ENCODE data around the gene NPBWR2.
A peak's percentile ranks its signal among the peaks of the same experiment; 100 is the strongest.
"Not testable (repeated sequence)": the region's sequence is repeated elsewhere in the genome, so short reads cannot be mapped to it uniquely, and the experiment has no call there.

The NPBWR2 gene

DNA sequence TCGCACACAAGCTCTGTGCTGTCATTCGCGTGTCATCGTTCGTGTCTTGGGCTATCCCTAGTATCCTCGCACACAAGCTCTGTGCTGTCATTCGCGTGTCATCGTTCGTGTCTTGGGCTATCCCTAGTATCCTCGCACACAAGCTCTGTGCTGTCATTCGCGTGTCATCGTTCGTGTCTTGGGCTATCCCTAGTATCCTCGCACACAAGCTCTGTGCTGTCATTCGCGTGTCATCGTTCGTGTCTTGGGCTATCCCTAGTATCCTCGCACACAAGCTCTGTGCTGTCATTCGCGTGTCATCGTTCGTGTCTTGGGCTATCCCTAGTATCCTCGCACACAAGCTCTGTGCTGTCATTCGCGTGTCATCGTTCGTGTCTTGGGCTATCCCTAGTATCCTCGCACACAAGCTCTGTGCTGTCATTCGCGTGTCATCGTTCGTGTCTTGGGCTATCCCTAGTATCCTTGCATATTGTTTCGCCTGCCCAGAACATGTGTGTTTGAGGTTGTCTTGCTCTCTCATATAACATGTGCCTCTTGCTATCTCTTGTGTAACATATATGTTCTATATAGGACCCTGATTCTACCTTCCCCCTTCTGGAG lies 20.0 kb downstream of the NPBWR2 start:
- not testable (repeated sequence) for DNase-seq (ENCODE audit: low spot score); FAIRE-seq

DNA sequence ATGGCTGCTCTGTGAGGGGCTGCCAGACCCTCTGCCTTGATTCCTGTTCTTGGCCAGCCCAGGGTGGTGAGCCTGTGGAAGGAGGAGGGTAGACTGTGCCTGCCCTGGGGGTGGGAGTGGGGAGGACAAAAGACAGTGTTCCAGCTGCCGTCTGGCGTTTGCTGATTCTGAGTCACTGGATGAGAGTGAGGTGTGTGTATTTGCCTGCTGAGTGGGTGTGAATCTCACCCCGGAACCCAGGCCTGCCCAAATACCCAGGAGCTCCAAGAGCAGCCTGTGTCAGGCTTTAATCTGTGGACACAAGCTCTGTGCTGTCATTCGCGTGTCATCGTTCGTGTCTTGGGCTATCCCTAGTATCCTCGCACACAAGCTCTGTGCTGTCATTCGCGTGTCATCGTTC lies 20.6 kb downstream of the NPBWR2 start:
- no peak for FAIRE-seq
- no peak for DNase-seq (ENCODE audit: low spot score)

DNA sequence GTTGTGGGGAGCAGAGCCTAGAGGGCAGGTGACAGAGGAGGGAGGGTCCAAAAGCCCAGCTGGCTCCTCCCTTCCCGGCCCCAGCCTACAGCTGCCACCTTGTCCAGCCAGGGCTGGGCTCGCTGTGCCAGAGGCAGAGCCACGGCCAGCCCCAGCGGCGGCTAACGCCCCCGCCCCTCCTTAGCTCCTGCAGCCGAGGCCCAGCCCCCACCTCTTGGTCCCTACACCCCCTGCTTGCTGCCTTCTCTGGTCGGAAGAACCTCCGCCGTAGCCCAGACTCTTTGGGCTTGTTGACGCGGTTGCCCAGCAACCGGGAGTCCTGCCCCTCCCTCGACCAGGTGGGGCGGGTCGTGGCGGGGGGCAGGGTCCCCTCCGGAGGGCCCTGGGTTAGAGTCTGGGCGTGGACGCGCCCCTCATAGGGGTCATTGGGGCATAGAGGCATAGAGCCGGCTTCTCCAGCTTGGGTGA lies 22.6 kb downstream of the NPBWR2 start:
- DNase-seq (ENCODE audit: low spot score) (no peak), FAIRE-seq (no peak)

DNA sequence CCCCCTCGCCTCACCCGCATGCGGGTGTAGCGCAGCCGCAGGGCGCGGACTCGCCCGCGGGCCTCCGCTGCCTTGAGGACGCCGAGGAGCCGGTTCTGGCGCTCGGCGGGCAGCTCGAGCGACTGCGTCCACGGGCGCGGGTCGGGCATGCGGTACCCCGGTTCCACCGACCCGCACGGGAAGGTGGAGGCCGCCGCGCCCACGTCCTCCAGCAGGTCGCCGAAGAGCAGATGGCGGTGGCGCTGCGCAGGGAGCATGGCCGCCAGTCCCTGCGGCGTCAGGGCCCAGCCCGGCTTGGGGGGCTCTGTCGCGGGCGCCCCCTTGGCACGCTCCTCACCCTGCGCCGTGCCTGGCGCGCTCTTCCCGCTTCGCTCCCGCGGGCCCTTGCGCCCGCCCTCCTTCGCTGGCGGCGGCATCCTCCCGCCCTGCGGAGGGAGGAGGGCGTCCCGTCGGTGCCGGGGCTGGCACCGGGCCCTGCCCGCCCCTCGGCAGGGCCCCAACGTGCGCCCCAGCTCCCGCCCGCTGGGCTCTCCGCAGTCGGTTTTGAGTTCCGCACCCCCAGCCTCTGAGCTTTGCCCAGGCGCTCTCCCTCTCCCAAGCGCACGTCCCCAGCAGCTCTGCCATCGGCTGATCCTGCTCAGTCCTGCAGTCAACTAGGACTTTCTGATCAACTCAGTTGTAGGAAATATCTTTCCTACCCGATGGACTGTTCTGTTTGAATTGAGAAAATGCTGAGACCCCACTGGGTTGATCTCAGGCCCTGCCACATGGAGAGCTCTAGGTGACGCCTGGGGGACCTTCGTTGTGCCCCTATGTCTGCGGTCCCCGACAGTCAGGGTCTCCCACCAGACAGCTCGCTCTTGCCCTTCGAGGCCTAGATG lies 23.3 kb downstream of the NPBWR2 start, which contains the start of gene LKAAEAR1:
LKAAEAR1 (minus strand) TSS at position 595 of the 881 bp plus-strand sequence; CDS start at position 416, 179 bp downstream.
- FAIRE-seq (no peak), DNase-seq (ENCODE audit: low spot score) (no peak)

DNA sequence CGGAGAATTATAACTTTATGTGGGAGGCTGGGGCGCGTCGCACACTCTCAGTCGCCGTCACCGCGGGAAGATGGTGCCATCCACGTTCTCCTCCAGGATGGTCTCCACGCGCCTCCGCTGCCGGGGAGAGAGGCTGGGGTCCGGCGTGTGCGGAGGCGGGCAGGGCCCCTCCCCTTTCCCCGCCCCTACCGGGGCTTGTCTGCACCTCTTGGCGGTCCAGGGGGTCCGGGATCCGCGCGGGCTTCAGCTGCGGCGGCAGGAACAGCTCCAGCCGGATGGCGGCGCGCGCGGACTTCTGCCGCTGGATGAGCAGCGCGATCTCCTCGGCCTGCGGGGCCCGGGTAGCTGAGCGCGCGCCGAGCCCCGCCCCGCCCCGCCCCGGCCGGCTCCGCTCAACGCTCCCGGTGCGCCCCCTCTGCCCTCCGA lies 24.0 kb downstream of the NPBWR2 start:
- DNase-seq (ENCODE audit: low spot score): no peak
- FAIRE-seq: no peak

DNA sequence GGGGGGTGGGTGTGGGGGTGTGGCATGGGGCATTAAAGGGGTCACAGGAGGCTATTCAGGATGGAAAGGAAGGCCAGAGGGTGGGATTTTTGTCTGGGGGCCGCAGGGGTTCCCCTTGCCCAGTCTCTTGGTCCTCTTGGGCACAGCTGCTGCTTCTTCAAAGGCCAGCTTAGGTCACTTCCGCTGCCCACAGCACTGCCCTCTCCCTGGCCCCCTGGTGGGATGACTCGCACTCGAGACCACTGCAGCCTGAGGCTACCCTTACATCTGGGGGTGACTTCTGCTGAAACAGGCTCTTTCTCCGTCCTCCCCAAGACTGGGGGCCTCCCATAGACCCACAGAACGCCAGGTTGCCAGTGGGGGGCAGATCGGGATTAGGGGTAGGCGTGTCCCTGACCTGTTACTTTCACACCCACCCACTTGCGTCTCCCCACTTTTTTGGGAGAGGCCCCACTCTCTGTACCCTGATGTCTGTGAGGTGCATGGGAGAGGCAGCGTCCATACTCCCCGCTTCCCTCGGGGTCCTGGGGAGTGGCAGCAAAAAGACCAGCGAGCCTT lies 24.5 kb downstream of the NPBWR2 start:
- no peak for FAIRE-seq
- no peak for DNase-seq (ENCODE audit: low spot score)

DNA sequence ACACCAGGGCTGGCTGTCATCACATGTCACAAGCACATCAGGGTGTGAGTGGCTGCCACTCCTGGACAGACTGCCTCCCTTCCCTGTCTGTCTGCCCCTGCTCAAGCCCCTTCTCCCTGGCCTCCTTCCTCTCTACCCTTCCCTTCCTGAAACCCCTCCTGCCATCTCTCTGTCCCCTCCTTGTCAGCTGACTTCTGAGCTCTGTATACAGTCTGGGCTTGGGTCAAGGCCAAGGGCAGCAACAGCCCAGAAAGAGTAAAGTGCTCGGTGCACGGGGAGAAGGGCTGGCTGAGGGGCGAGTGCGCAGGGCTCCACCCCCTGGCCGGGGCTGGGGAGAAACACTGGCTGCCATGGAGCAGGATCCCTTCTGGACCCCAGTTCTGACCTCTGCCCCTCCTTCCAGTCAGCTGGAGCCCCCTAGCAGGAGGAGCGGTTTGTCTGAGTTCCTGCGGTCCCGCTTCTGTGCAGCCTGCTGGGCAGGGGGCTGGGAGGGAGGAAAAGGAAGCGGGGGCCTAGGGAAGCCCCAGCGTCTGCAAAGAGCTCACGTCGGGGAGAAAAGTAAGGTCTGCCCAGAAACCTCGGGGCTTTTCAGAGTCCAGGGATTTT lies 25.1 kb downstream of the NPBWR2 start:
- FAIRE-seq: no peak
- no peak for DNase-seq (ENCODE audit: low spot score)

DNA sequence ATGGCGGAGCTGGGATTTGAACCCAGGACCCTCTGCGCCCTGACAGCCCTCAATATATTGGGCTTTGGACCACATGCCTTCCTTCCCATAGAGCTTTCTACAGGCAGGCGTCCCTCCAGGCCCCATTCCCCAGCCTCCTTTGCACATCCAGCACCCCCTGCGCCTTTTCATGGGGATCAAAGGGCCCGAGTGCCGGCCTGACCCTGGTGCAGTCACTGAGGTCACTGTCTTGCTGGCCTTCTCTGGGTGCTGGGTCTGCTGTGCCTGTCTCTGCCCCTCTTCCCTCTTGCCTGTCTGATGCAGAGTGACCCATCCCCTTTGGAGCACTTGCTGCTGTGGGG lies 25.8 kb downstream of the NPBWR2 start:
- FAIRE-seq (no peak), DNase-seq (ENCODE audit: low spot score) (no peak)

DNA sequence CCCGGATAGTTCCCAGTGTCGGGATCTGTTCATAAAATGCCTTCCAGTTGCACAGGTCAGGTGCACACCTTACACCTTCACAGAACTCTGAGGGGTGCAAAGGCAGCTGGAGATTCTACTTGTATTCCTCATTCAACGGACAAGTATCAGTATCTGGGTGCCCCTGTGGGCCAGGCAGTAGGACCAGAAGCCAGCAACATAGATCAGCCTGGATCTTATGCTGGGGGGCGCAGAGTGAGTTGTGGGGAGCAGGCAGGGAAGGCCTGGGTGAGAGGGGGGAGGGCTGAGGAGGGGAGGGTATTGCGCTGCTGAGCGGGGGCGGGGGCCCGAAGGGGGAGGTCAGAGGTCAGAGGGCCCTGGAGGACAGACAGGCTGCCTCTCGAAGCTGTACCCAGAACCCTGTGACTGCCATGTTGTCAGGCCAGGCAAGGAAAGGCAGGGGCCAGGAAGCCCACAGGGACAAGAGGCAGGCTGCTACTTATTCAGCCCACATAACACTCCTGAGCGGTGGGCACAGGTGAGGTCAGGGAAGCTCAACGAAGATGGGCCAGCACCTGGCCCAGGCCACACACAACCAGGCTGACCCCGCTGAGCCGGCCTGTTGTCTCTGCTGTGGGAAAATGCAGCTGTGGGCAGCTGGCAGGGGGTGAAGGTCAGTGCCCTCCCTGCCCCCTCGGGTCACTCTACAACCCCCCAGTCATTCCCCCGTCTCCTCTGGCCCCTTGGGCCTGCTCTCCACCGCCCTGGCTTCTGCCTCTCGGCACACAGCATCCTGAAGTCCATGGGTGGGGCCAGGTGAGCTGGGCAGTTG lies 26.3 kb downstream of the NPBWR2 start:
- FAIRE-seq: no peak
- DNase-seq (ENCODE audit: low spot score): no peak

DNA sequence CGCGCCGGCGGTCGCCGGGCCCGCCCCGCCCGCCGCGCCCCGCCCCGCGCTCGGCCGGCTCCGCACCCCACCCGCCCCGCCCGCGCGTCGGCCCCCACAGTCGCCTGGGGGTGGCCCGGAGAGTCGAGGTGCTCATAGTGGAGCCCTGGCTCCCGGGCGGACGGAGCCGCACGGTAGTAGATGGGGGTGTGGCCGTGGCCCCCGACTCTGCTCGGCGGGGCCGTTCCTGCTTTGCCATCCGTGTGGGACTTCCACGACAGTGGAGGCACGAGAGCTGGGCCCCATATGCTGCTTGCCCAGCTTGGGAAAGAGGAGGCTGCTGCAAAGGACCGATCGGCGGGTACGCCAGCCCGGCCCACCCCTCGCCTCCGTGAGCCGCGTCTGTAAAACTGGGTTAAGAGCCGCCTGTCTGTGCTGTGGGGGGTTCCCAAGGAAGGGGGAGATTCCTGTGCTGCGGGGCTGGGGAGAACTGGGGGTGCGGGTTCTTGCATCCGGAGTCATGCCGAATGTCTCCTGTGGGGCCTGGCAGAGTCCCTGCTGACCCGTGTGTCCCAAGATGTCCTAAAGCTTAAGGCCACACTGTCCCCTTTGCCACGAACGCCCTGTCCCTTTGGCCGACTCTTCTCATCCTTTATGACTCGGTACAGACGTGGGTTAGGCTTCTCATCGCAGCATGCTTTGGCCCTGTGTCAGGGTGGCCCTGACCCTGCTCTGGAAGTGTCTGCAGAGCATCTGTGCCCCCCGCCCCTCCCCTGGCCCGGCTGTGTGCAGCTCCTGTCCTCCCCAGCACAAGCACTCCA lies 27.2 kb downstream of the NPBWR2 start, which contains the start of gene OPRL1:
OPRL1 (plus strand) TSS at position 70 of the 800 bp plus-strand sequence. CDS start 12,639 bp downstream, outside the sequence.
- no peak for FAIRE-seq
- DNase-seq (ENCODE audit: low spot score): no peak

DNA sequence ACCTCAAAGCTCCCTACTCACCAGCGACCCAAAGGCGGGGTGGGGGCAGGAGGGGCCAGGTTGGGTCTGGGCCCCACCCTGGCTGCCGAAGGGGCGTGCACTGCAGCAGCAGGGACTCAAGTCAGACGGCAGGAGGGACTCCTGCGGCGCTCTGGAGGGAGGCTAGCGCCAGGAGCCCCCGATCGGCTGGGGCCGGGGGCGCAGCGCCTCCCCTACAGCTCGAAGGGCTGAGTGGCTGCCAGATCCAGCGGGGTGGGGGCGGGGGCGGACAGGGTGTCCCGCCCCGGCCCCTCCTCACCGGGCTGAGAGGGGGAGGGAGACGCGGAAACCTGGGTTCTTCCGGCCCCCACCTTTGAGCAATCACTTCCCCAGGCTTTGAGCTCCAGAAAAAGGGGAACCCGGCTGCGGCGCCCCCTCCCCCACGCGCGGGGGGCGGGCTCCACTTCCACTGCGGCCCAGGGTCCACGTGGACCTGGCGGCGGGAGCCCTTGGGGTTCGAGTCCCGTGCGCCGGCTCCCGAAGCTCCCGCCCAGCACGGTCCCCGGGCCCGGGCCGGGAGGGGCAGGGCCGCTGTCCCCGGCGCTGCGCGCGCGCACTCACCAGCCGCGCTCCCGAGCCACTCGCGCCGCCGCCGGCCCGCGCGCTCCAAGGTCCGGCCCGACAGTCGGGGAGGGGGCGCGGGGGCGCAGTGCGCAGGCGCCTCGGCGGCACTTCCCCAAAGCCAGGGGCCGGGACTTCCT lies 27.9 kb downstream of the NPBWR2 start, which contains the start of gene RGS19:
RGS19 (minus strand) TSS at position 246 of the 740 bp plus-strand sequence. CDS start 2,632 bp downstream, outside the sequence.
- FAIRE-seq (no peak), DNase-seq (ENCODE audit: low spot score) (peak; percentile 42)

DNA sequence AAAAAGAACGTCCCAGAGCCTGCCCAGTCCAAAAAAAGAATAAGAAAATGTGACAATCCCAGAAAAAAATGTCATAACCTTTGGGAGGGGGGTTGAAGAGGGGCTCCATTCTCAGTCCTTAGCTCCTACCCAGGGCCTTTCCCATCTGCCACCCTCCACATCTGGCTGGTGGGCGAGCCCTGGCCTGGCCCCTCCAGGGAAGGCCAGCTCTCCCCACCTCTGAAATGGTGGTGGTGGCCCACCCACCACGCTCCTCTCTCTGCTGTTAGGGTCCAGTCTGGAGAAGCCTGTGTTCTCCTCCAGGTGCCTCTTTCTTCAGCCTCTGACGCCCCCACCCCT lies 28.5 kb downstream of the NPBWR2 start:
- DNase-seq (ENCODE audit: low spot score): no peak
- FAIRE-seq: no peak

DNA sequence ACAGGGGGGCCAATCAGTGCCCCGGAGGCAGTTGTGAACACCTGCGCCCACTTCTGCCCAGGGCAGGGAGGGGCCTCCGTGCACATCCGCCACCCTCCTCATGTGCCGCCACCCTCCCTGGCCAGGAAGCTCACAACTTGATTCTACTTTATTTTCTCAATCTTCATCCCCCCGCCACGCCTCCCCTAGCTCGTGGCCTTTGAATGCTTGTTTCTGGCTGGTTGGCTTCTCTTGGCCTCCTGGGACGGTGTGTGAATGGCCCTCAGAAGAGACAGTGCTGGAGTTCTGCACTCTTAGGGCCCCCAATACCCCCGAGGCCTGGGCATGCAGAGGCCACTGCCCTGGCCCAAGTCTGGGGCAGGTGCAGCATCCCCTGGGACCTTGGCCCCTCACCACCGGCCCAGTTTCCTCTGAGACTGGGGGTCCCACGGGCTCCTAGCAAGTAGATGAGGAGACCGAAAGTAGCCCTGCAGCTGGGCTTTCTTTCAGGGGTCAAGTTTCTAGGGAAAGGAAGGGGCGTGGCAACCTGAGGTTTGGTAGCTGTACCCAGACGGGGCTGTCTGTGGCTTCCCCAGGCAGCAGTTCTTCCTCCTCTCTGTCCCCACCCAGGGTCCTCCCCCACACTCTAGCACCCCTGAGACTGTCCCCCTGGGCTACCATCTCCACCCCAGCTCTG lies 29.4 kb downstream of the NPBWR2 start:
- FAIRE-seq (no peak), DNase-seq (ENCODE audit: low spot score) (no peak)

DNA sequence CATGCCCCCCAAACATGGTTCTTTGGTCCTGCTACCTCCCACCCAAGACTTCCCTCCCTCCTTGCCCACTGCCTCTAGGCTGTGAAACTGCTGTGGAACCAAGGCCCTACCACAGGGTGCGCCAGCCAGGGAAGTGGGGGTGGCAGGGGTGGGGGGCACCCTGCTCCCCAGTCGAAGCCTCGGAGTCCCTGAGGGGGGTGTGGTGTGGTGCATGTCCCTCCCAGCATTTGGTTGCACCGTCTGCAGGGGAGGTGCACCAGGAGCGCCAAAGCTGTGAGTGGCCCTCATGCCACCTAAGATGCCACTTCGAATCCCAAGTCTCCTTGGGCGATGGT lies 29.9 kb downstream of the NPBWR2 start:
- DNase-seq (ENCODE audit: low spot score) (no peak), FAIRE-seq (no peak)

DNA sequence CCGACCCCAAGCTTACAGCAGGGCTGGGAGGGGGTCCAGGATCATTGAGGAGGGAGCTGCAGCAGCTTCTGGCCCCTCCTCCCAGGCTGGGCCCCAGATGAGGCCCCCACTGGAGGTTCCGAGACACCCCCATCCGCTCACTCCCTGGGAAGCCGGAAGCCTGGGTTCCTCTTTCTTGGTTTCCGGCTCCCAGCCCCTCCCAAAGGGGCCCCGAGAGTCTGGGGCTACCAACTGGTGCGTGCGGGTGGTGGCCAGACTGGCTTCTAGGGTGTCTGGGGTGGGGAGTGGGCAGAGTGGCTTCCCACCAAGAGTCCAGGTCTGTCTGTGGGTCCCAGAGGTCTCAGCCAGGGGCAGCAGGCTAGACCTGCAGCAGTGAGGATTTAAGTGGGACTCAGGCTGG lies 30.3 kb downstream of the NPBWR2 start:
- FAIRE-seq: no peak
- DNase-seq (ENCODE audit: low spot score): no peak

DNA sequence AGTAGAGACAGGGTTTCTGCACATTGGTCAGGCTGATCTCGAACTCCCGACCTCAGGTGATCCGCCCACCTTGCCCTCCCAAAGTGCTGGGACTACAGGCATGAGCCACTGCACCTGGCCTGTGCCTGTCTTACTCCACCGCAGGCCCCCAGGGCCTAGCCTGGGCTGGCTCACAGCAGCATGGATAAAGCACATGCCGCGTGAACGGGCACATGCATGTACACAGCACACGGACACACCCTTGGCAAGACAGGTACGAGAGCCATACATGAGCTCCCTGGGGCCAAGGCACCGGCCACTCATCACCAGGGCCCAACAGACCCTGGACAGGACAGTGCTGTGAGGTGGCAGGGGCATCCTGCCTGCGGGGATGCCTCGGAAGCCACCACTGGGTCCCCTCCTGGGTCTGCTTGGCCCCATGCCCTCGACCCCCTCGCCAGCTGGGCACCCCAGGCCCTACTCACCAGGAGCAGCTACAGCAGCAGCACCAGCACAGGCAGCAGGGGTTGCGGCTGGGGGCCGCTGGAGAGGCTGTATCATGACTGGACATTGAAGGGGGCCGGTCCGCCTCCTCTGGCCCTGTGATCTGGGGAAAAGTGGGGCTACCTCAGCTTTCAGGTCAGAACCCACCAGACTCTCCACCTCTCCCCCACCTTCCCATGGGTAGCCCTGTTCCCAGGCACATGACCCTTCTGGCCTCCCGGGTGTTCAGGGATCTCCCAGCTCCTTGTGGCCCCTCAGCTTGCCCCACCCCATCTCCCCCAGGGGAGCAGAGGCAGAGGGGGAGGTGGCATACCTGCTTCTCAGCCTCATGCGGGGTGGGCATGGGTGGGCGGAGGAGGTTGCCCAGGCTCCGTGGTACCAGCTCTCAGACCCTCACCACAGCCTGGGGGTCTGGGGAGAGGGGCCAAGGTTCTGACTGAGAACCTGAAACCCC lies 31.0 kb downstream of the NPBWR2 start:
- FAIRE-seq (no peak), DNase-seq (ENCODE audit: low spot score) (no peak)

DNA sequence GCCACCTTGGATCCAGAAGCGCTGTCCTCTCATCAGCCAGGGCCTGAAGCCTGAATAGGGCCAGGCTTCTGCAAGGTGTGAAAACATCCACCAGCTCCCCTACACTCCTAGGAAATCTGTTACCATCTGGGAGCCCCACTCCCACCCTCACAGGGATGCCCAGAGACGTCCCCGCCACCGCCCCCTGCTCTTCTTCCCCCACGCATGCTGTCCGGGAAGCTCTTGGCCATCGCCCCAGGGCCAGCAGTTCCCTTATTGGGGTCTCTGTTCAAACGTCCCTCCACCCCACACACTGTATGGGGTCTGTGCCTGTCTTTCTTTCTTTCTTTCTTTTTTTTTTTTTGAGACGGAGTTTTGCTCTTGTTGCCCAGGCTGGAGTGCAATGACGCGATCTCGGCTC lies 31.8 kb downstream of the NPBWR2 start:
- DNase-seq (ENCODE audit: low spot score) (no peak), FAIRE-seq (no peak)

DNA sequence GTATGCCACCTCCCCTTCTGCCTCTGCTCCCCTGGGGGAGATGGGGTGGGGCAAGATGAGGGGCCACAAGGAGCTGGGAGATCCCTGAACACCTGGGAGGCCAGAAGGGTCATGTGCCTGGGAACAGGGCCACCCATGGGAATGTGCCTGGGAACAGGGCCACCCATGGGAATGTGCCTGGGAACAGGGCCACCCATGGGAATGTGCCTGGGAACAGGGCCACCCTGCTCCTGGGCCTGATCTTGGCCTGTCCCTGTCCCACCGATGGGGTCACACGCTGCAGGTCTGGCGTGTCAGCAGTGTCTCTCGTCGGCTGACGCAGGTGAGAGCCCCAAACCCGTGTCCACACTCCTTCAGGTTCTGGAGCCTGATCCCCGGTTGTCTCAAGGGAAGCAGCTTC lies 32.4 kb downstream of the NPBWR2 start:
- FAIRE-seq: no peak

More for the DNA sequence above, 32.4 kb downstream of the NPBWR2 start:
- no peak for DNase-seq (ENCODE audit: low spot score)

All from RCC 7860 (cell line).